Ureter (tissue), 1 donor: ENCODE measurements around the gene EPM2AIP1. TPM values are rescaled to one million over a fixed set of nuclear protein-coding genes. Genes with fewer than 3 reads are reported as not detected.
"Not testable (repeated sequence)": the region's sequence is repeated elsewhere in the genome, so short reads cannot be mapped to it uniquely, and the experiment has no call there.

ENCODE experiments used
- DNase-seq: peaks from one replicate; pipeline ENCODE4 v3.0.0-alpha.2; 2020; ENCODE audit warnings: low spot score
- total RNA-seq: library from RNA; stranded (reverse); gene quantifications from one replicate; pipeline ENCODE4 v1.2.4, GENCODE V29; 2023
- donor health status: DM: yes; HTN: yes; CAD: no.

EPM2AIP1 gene
- total RNA-seq, 1 donor from 2014 or later = 35.4 TPM

DNA sequence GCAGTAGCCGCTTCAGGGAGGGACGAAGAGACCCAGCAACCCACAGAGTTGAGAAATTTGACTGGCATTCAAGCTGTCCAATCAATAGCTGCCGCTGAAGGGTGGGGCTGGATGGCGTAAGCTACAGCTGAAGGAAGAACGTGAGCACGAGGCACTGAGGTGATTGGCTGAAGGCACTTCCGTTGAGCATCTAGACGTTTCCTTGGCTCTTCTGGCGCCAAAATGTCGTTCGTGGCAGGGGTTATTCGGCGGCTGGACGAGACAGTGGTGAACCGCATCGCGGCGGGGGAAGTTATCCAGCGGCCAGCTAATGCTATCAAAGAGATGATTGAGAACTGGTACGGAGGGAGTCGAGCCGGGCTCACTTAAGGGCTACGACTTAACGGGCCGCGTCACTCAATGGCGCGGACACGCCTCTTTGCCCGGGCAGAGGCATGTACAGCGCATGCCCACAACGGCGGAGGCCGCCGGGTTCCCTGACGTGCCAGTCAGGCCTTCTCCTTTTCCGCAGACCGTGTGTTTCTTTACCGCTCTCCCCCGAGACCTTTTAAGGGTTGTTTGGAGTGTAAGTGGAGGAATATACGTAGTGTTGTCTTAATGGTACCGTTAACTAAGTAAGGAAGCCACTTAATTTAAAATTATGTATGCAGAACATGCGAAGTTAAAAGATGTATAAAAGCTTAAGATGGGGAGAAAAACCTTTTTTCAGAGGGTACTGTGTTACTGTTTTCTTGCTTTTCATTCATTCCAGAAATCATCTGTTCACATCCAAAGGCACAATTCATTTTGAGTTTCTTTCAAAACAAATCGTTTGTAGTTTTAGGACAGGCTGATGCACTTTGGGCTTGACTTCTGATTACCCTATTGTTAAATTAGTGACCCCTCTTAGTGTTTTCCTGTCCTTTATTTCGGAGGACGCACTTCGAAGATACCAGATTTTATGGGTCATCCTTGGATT, 674 bp upstream of the EPM2AIP1 start, which contains the start of gene MLH1:
TSS of gene MLH1 (plus strand) at position 193 of the 958 bp plus-strand sequence. CDS start at position 223, 30 bp downstream.
- peak; percentile 100 for DNase-seq

- DNase-seq = no peak
These were observed 767 bp downstream of the EPM2AIP1 start for GRCh38 chr3:36991923-36992805.

- no peak for DNase-seq
These were observed 1.8 kb downstream of the EPM2AIP1 start for GRCh38 chr3:36991147-36991546.

DNA sequence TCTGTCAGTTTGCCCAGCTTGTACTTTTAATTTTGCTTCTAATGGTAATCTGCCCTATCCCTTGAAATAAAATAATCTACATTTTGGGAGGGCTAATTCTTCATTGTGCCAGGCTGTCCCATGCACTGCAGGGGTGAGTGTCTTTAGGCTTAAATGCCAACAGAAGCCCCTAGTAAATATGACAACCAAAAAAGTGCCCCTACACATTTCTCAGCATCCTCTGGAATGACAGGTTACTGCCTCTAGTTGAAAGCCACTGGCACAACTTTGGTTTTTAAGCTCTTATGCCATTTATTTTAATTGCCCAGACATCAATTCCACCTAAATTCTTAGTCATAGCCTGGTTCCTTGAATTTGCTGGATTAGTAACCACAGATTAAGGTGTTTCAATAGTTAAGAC, 3.4 kb downstream of the EPM2AIP1 start:
- no peak for DNase-seq

DNA sequence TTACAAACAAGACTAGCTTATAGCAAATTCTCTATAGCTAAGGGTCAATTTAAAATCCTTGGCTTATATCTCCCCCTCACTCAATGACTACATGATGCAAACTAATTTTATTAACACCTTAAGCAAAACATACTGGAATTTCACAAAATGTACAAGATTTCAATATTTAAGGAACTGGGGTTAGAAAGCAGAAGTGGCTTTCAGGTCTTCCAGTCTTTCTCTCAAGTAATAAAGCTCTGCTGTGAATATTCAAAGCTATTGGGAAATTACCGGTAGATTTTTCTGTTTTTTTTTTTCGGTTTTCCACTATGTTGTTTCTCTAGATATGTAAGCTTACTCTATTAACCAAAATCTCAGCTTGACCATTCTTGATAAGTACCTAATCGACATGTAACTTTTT, 3.9 kb downstream of the EPM2AIP1 start:
- DNase-seq = no peak

DNA sequence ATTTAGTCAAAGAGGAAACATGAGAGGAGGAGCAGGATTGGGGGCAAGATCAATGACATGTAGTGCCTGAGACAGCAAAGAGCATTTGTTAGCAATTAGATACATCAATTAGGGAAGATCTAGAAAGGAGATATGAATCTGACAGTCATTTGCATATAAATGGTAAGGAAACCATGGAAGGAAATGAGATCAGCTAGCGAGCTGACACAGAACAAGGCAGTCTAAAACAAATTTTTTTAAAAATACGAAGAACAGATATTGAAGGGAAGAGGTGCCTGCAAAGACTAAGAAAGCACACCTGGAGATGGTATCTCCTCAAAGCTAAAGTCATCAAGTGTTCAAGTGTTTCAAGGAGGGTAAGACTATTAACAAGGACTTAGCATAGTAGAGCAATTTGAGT, 4.6 kb downstream of the EPM2AIP1 start:
- DNase-seq = no peak

GRCh38 chr3:36981006-36981405, 11.9 kb downstream of the EPM2AIP1 start:
- no peak for DNase-seq

GRCh38 chr3:36973139-36973538, 19.8 kb downstream of the EPM2AIP1 start:
- DNase-seq = no peak

- no peak for DNase-seq
These were observed 20.8 kb downstream of the EPM2AIP1 start for GRCh38 chr3:36972163-36972562.

- peak; percentile 72 for DNase-seq
These were observed 23.1 kb downstream of the EPM2AIP1 start for GRCh38 chr3:36969540-36970432.

GRCh38 chr3:36969085-36969484, 23.8 kb downstream of the EPM2AIP1 start:
- no peak for DNase-seq

DNA sequence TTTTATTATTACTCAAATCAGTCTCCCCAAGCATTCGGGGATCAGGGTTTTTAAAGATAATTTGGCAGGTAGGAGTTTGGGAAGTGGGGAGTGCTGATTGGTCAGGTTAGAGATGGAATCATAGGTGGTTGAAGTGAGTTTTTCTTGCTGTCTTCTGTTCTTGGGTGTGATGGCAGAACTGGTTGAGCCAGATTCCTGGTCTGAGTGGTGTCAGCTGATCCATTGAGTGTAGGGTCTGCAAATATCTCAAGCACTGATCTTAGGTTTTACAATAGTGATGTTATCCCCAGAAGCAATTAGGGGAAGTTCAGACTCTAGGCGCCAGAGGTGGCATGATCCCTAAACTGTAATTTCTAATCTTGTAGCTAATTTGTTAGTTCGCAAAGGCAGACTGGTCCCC, 27.5 kb downstream of the EPM2AIP1 start:
- no peak for DNase-seq

- no peak for DNase-seq
These were observed 28.1 kb downstream of the EPM2AIP1 start for GRCh38 chr3:36964817-36965216.

DNA sequence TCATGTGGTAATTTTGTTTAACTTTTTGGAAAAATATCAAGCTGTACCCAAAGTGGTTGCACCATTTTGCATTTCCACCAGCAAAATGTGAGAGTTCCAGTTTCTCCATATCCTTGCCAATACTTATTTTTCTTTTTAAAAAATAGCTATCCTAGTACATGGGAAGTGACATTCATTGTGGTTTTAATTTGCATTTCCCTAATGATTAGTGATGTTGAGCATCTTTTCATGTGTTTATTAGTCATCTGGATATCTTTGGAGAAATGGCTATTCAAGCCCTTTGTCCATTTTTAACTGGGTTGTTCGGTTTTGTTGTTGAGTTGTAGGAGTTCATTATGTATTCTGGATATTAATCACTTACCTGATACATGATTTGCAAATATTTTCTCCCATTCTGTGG, 28.6 kb downstream of the EPM2AIP1 start:
- no peak for DNase-seq

DNA sequence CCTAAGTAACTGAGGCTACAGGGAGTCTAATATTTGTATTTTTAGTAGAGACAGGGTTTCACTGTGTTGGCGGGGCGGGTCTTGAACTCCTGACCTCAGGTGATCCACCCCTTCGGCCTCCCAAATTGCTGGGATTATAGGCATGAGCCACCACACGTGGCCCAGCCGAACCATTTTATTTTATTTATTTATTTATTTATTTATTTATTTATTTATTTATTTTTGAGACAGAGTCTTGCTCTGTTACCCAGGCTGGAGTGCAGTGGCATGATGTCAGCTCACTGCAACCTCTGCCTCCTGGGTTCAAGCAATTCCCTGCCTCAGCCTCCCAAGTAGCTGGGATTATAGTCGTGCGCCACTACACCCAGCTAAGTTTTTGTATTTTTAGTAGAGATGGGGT, 29.9 kb downstream of the EPM2AIP1 start:
- DNase-seq = not testable (repeated sequence)

DNA sequence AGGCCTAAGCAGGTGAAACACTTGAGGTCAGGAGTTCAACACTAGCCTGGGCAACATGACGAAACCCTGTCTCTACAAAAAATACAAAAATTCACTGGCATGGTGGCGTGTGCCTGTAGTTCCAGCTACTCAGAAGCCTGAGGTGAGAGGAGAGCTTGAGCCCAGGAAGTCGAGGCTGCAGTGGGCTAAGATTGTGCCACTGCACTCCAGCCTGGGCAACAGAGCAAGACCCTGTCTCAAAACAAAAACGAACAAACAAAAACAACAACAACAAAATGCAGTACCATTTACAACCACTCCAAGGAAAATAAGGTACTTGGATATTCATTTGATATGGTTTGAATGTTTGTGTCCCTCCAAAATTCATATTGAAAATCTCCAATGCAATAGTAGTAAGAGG, 32.4 kb downstream of the EPM2AIP1 start:
- DNase-seq = no peak

DNA sequence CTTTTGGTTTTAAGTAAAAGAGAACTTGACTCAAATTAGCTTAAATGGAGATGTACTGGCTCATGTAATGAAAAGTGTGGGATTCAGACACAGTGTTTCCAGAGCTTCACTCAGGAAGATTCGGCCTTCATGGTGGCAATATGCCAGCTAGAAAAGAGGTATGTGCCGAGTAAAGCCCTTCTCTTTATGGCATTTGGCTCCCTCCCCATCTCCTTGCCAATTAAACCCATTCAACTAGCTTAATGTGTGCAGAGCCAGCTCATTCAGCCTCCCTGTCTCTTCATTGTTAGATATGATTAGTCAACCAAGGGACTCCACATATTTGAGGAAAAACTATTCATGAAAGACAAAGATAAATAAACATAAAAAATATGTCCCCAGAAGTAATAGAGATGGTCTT, 33.1 kb downstream of the EPM2AIP1 start:
- no peak for DNase-seq

GRCh38 chr3:36957862-36958686, 34.9 kb downstream of the EPM2AIP1 start:
- no peak for DNase-seq

GRCh38 chr3:36957063-36957462, 35.9 kb downstream of the EPM2AIP1 start:
- DNase-seq = no peak

DNA sequence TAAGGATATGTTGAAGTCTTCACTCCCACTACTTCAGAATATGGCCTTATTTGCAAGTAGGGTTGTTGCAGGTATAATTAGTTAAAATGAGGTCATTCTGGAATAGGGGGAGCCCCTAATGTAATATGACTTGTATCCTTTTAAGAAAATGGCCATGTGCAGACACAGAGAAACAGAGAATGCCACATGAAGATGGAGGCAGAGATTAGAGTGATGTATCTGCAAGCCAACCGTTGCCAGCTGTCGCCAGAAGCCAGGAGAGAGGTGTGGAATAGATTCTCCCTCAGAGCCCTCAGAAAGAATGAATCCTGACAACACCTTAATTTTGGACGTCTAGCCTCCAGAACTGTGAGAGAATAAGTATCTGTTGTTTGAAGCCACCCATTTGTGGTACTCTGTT, 36.8 kb downstream of the EPM2AIP1 start:
- no peak for DNase-seq
